Adipose tissue (tissue), 3 donors: ENCODE data around the gene PPP1R3E. TPM values are rescaled to one million over a fixed set of nuclear protein-coding genes. Genes with fewer than 3 reads are reported as not detected.
"Not testable (repeated sequence)": the region's sequence is repeated elsewhere in the genome, so short reads cannot be mapped to it uniquely, and the experiment has no call there.

Experiments used
- H3K27ac ChIP-seq: one replicate; pipeline ENCODE4 v1.5.1; 2013; ENCODE audit warnings: low read depth, low read length
- WGBS, 3 donors: extraction: QIAGEN DNeasy Blood & Tissue Kit; methylation state at CpG; one replicate each; pipeline ENCODE4 v1.1.7; 2013; 5-methylcytosine and 5-hydroxymethylcytosine counted together
- polyA plus RNA-seq, 3 donors: library from polyadenylated mRNA; stranded (reverse); fragments of 200-250 nt; gene quantifications; one replicate each; pipeline ENCODE4 v1.2.3, GENCODE V29; 2013
- donor health status: healthy with polysubstance abuse.
- donor health status: Bipolar disorder and iron deficiency.
- donor health status: healthy.

The PPP1R3E gene
- polyA plus RNA-seq, 3 donors, result 6.0 to 16.1 (median 6.2) TPM

- peak overlapping the region; percentile 91 for H3K27ac ChIP-seq
- WGBS, 3 donors, result 0% methylated on average over 64 to 87 of the region's 87 CpGs
Measured at GRCh38 chr14:23301288-23301968, 1.2 kb downstream of the PPP1R3E start.

GRCh38 chr14:23300687-23301223 lies 1.9 kb downstream of the PPP1R3E start:
- 2 to 4% (median 2%) methylated on average over 13 of the region's 13 CpGs for WGBS, 3 donors
- peak overlapping the region; percentile 89 for H3K27ac ChIP-seq

GRCh38 chr14:23299986-23300686 lies 2.5 kb downstream of the PPP1R3E start:
- WGBS, 3 donors, result 67 to 70% (median 67%) methylated on average over 10 of the region's 10 CpGs
- peak overlapping the region; percentile 89 for H3K27ac ChIP-seq

GRCh38 chr14:23299211-23299957 lies 3.3 kb downstream of the PPP1R3E start:
- WGBS, 3 donors, result 71 to 89% (median 81%) methylated on average over 2 of the region's 2 CpGs
- no peak overlapping the region for H3K27ac ChIP-seq

DNA sequence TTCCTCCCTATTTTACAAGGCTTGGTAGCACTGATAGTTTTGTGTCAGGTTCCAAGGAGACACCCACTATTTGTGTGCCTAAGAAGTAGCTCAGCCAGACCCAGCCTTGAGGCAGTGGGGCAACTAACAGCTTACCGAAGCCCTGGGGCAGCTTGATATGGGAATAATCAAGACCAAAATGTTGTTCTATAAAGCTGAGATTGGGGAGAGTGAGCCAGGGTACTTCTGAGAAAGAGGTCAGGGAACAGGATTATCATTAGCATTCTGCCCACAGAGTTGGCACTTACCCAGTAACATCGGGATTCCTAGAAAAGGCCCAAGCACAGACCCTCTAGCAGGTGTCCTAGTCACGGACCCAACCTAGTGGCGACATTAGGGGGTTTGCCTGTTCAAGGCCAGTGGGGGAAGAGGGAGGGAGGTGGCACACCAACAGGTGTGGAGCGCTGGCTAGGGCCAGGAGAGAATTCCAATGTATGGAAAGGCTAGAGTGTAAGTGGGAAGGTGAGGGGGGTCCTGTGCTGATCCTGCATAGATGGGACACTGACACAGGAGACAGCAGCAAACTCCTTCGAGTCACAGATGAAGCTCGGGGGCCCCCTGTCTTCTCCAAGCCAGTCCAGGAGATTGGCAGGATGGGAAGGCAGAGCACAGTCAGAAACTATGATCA lies 4.9 kb downstream of the PPP1R3E start:
- 76 to 93% (median 88%) methylated on average over 7 of the region's 7 CpGs for WGBS, 3 donors
- no peak overlapping the region for H3K27ac ChIP-seq

DNA sequence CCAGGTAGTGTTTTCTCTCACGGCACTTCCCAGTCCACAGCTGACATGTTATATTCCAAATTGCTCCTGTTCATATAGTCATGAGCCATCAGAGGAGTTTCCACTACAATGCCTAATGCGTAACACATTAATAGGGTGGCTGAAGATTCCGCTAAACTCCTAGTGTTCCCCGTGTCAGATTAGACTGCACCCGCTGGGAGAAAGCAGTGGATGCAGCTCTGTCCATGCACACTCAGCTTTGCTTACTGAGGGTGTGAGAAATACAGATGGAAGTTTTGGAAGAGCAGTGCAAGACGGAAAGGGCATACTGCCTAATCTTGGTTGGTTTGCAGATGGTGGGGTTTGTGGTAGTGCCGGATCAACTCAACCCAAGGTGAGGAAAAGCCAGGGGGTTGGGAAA lies 5.6 kb downstream of the PPP1R3E start:
- 86 to 94% (median 90%) methylated on average over 7 of the region's 7 CpGs for WGBS, 3 donors
- no peak overlapping the region for H3K27ac ChIP-seq

GRCh38 chr14:23296012-23296777 lies 6.5 kb downstream of the PPP1R3E start:
- 92 to 93% (median 92%) methylated on average over 7 of the region's 7 CpGs for WGBS, 3 donors
- no peak overlapping the region for H3K27ac ChIP-seq

- no peak overlapping the region for H3K27ac ChIP-seq
- WGBS, 3 donors, result 26 to 31% (median 27%) methylated on average over 23 to 24 of the region's 24 CpGs
Measured at GRCh38 chr14:23294734-23295561, 7.7 kb downstream of the PPP1R3E start.

DNA sequence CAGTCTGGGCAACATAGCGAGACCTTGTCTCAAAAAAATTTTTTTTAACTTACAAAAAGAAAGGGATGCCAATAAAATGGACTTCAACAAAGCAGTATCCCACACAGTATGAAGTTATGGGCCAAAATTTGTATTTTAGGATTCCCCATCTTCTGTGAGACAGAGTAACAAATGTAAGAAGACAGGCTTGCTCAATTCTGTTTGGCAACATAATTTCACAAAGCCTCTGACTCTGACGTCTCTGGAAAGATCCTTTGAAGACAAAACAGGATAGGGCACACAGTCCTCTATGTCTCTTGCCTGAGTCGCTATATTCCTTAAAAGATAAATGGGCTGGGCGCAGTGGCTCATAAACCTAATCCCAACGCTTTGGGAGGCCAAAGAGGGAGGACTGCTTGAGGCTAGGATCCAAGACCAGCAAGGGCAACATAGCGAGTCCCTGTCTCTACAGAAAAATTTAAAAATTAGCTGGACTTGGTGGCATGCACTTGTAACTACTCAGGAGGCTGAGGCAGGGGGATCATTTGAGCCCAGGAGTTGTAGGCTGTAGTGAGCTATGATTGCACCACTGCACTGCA lies 15.7 kb downstream of the PPP1R3E start:
- 44 to 58% (median 49%) methylated on average over 6 of the region's 6 CpGs for WGBS, 3 donors
- no peak overlapping the region for H3K27ac ChIP-seq

- no peak within 1 kb of the TSS for H3K27ac ChIP-seq
- WGBS, 3 donors, result 0 to 1% (median 1%) methylated on average over 47 to 53 of the region's 53 CpGs
Measured at GRCh38 chr14:23286020-23286901, 16.4 kb downstream of the PPP1R3E start, which contains the start of gene HOMEZ. HOMEZ (minus strand) TSS chr14:23286132; CDS start chr14:23285952, 180 bp downstream.

GRCh38 chr14:23285530-23286019 lies 17.1 kb downstream of the PPP1R3E start:
- WGBS, 3 donors, result 1% methylated on average over 21 to 22 of the region's 22 CpGs
- H3K27ac ChIP-seq, result no peak overlapping the region

DNA sequence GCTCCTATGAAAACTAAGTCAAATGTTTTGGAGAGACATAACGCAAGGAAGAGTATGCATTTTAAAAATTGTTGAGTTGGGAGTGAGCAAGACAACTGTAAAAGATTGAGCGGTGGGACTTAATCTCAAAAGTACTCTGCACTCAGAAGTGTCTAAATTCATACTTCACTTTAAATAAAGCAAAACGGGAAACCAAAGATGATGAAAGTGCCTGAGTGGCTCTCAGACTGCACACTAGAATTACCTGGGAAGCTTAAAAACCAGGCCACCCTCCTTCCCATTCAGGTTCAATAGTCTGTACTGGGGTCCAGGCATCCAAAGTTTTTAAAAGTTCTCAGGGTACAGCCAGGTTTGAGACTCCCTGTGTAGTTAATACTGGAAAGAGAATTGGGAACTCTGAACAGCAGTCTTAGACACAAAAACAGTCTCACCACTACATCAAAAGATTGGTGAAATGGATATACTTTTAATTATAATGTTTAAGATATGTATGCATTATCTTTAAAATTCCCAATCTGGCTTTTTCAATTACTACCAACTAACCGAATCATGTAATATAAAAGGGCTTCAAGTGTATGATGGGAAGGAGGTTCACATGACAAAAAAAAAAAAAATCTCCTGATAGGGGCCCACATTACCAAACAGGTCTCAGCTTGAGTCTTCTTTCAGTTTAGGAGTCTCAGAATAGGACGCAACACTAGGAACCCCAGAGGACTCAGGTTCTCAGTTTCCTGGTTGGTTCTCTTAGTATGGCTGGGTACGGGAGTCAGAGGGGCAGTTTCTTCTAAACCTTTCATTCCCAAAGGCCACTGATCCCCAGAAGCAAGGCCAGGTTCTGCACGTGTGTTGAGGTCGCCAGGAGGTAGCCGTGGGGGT lies 17.8 kb downstream of the PPP1R3E start:
- 24 to 27% (median 26%) methylated on average over 9 of the region's 9 CpGs for WGBS, 3 donors
- no peak overlapping the region for H3K27ac ChIP-seq

DNA sequence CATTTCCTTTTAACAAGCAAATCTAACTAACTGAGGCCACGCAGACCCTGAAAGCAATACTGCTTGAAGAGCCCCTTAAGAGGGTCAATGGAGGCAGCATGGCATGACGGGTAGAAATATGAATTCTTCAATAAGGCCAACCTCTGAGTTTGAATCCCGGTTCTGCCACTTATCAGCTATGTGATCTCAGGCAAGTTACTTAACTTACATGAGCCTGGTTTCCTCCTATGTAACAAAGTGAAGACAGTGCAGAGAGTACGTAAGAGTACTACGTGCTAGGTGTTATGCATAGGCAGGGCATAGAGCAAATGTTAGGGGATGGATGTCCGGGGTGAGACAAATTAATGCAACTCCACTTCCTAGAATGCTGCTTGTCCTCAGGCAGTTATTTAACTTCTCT lies 21.4 kb downstream of the PPP1R3E start:
- H3K27ac ChIP-seq, result no peak overlapping the region
- WGBS, 3 donors, result 91 to 95% (median 94%) methylated on average over 6 of the region's 6 CpGs

DNA sequence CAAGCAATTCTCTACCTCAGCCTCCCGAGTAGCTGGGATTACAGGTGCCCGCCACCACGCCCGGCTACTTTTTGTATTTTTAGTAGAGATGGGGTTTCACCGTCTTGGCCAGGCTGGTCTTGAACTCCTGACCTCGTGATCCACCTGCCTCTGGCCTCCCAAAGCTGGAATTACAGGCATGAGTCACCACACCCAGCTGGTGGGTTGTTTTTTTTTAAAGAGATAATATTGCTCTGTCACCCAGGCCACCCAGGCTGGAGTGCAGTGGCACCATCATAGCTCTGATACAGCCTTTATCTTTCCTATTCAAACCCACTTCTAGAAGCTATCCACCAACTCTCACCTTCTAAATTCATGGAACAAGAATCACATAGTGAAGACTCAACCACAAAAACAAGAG lies 24.7 kb downstream of the PPP1R3E start:
- H3K27ac ChIP-seq, result not testable (repeated sequence)
- 92 to 98% (median 96%) methylated on average over 6 of the region's 6 CpGs for WGBS, 3 donors

- H3K27ac ChIP-seq, result no peak overlapping the region
- 80 to 87% (median 84%) methylated on average over 3 of the region's 3 CpGs for WGBS, 3 donors
Measured at GRCh38 chr14:23277189-23277588, 25.5 kb downstream of the PPP1R3E start.
